K562 (cell line): ENCODE data around the gene SSR4. TPM values are rescaled to one million over a fixed set of nuclear protein-coding genes. Genes with fewer than 3 reads are reported as not detected.

ENCODE experiments used
- AFF1 ChIP-seq, 2 experiments: fragments of 450-650 bp; IDR thresholded peaks; 2 replicates each; pipeline ENCODE4 v1.6.1; 2018; ENCODE audit warnings: mild to moderate bottlenecking in 2 of 2, low read depth in 1 of 2; ENCODE audit not compliant: partially characterized antibody in 2 of 2
- ARID2 ChIP-seq: fragments of 450-650 bp; IDR thresholded peaks from 2 replicates; pipeline ENCODE4 v1.6.1; 2017; ENCODE audit warnings: antibody characterized with exemption, mild to moderate bottlenecking
- CBX3 ChIP-seq, 2 experiments: IDR thresholded peaks; 1 replicate in 1 of 2; 2 replicates in 1 of 2; pipeline ENCODE4 v1.6.1; 2012; ENCODE audit warnings: inconsistent platforms in 2 of 2, low read length in 2 of 2, borderline replicate concordance in 1 of 2, control low read depth in 1 of 2
- CGGBP1 ChIP-seq: fragments of 250-450 bp; sonication (Bioruptor Pico); IDR thresholded peaks from 2 replicates; pipeline ENCODE4 v1.9.0; 2021; ENCODE audit warnings: mild to moderate bottlenecking
- HEY1 ChIP-seq: fragments of 250-450 bp; sonication (Bioruptor Pico); IDR thresholded peaks from 2 replicates; pipeline ENCODE4 v1.5.0; 2020; ENCODE audit warnings: mild to moderate bottlenecking, moderate library complexity, borderline replicate concordance
- IRF9 ChIP-seq: fragments of 450-650 bp; IDR thresholded peaks from 2 replicates; pipeline ENCODE4 v1.6.1; 2016; ENCODE audit warnings: missing biosample characterization, missing genetic modification characterization
- NCOR1 ChIP-seq: fragments of 450-650 bp; IDR thresholded peaks from 2 replicates; pipeline ENCODE4 v1.6.1; 2016; ENCODE audit warnings: mild to moderate bottlenecking, moderate library complexity
- PHF8 ChIP-seq: fragments of 200-600 bp; sonication (generic); IDR thresholded peaks from 2 replicates; pipeline ENCODE4 v1.6.1; 2012; ENCODE audit warnings: mixed run types, mild to moderate bottlenecking, inconsistent platforms, low read length, moderate library complexity, borderline replicate concordance
- RAD21 ChIP-seq, 2 experiments: fragments of 250-450 bp in 1 of 2; fragments of 450-650 bp in 1 of 2; sonication (Bioruptor Pico) in 1 of 2; formaldehyde crosslinking in 1 of 2; IDR thresholded peaks in 1 of 2; conservative IDR thresholded peaks in 1 of 2; 2 replicates each; pipeline versions ENCODE4 v1.4.0 to v1.8.0; 2020 to 2022; ENCODE audit warnings: mild to moderate bottlenecking in 2 of 2, moderate library complexity in 1 of 2
- RBM14 ChIP-seq: fragments of 200-400 bp; formaldehyde crosslinking; IDR thresholded peaks from 2 replicates; pipeline ENCODE4 v1.6.1; 2018; ENCODE audit warnings: low read depth, mild to moderate bottlenecking, low read length, moderate library complexity, borderline replicate concordance; ENCODE audit not compliant: insufficient read depth
- RERE ChIP-seq: sonication (generic); formaldehyde crosslinking; IDR thresholded peaks from 2 replicates; pipeline ENCODE4 v1.8.0; 2023; ENCODE audit warnings: missing genetic modification reagents, mild to moderate bottlenecking, borderline replicate concordance
- SETDB1 ChIP-seq: IDR thresholded peaks from one replicate; pipeline ENCODE4 v1.6.1; 2012; ENCODE audit warnings: low read length, control low read depth, inconsistent platforms
- SUPT5H ChIP-seq: fragments of 450-650 bp; IDR thresholded peaks from 2 replicates; pipeline ENCODE4 v1.6.1; 2016
- TFAP4 ChIP-seq: sonication (generic); formaldehyde crosslinking; IDR thresholded peaks from 2 replicates; pipeline ENCODE4 v1.8.0; 2022; ENCODE audit warnings: missing genetic modification reagents, mild to moderate bottlenecking, moderate library complexity, borderline replicate concordance
- polyA plus RNA-seq, 8 experiments: library from polyadenylated mRNA; depleted of rRNA in 4 of 8; stranded (reverse) in 5 of 8; unstranded in 3 of 8; fragments of >200 nt; fragmentation: Nextera tagmentation in 2 of 8; fragmentation: Illumina TruSeq in 1 of 8; extraction: Ambion mirVana in 2 of 8; extraction: Trizol in 1 of 8; gene quantifications; 2 replicates each; pipeline versions ENCODE4 v1.2.1 to v1.2.3, GENCODE V29; 2011 to 2014; ENCODE audit warnings: inconsistent platforms in 1 of 8, missing spikeins in 1 of 8
- total RNA-seq, 7 experiments: library from RNA; depleted of rRNA in 6 of 7; stranded (reverse); fragments of >200 nt in 6 of 7; fragmentation: Illumina TruSeq in 2 of 7; extraction: Trizol in 2 of 7; gene quantifications; 2 replicates each; pipeline versions ENCODE4 v1.2.1 to v1.2.3, GENCODE V29; 2011 to 2021; ENCODE audit warnings: low replicate concordance in 1 of 7

SSR4 gene
- total and polyA plus RNA-seq, 9 of the 15 experiments (the other 6 are each of a cell fraction or from before 2014, with no cell fraction given): 146 to 492 (median 272) TPM

GRCh38 chrX:153766098-153766817, 28.2 kb upstream of the SSR4 start (continued):
- peak; percentile 37; the same call in 1 of the 2 replicates for TF ChIP-seq TFAP4 (CRISPR knock-in tag)
- no peak for TF ChIP-seq SETDB1
- peak; percentile 56; the same call in 1 of the 2 replicates for TF ChIP-seq PHF8
- TF ChIP-seq SUPT5H: peak; percentile 73
- TF ChIP-seq NCOR1: peak; percentile 22; the same call in 1 of the 2 replicates
- no peak for TF ChIP-seq AFF1 (IDR thresholded peaks at IDR 0.05; ENCODE audit: low read depth in 1 of 2, partially characterized antibody in 2 of 2)
- no peak for TF ChIP-seq RERE (CRISPR knock-in tag)
- no peak for TF ChIP-seq IRF9
- TF ChIP-seq CBX3 (IDR thresholded peaks at IDR 0.05; ENCODE audit: borderline replicate concordance in 1 of 2, low read length in 2 of 2): no peak
- 0 out of 2 replicates have a peak, but pooled peaks have one; percentile 74 for TF ChIP-seq RBM14
- TF ChIP-seq RAD21 (CRISPR knock-in tag; conservative IDR thresholded peaks at IDR 0.05 in 1 of 2, IDR thresholded peaks at IDR 0.05 in 1 of 2): peak in 1 of 2 experiments; percentile 18; a peak in 1 of 4 replicates
- TF ChIP-seq HEY1 (CRISPR knock-in tag): no peak
- no peak for TF ChIP-seq ARID2
- TF ChIP-seq CGGBP1 (CRISPR knock-in tag): no peak
